GM12892 (cell line): ENCODE measurements around the gene CRAMP1.

Experiments
- POLR2A ChIP-seq: IDR thresholded peaks from 2 replicates; pipeline ENCODE4 v1.6.1; 2011; ENCODE audit warnings: low read depth, low read length, control low read depth
- POLR2AphosphoS5 ChIP-seq: IDR thresholded peaks from 2 replicates; pipeline ENCODE4 v1.6.1; 2011; ENCODE audit warnings: low read depth, low read length, control low read depth
- TAF1 ChIP-seq: IDR thresholded peaks from 2 replicates; pipeline ENCODE4 v1.6.1; 2011; ENCODE audit warnings: low read depth, mild to moderate bottlenecking, control low read depth, low read length, borderline replicate concordance

DNA sequence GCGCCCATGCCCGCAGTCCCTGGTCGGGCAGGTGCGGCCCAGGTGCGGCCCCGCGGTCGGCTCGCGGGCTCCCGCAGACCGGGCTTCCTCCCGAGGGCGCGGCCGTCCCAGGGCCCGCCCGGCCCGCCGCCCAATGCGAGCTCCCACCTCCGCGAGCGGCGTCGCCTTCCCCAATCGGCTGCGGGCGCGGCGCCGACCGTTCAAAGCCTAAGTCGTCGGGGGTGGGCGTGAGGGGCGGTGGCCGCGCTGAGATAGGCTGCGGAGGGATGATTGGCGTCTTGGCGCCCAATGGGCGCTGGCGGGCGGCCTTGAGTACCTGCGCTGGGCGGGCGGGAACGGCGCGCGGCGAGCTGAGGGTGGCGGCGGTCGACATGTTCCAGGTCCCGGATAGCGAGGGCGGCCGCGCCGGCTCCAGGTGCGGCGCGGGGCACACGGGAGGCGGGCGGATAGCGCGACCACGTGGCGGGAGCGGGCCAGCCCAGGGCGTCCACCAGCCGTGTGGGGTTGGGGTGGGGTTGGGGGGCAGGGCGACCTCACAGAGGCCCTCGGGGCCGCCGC, 65.9 kb downstream of the CRAMP1 start, which contains the start of gene JPT2:
- TF ChIP-seq POLR2A (peak; percentile 65; the same call in 1 of the 2 replicates), POLR2AphosphoS5 (peak; percentile 66), TAF1 (peak; percentile 60; the same call in 1 of the 2 replicates)
